Vagina (tissue), 2 donors: Measurements from ENCODE around the gene ZSWIM6. TPM values are rescaled to one million over a fixed set of nuclear protein-coding genes. Genes with fewer than 3 reads are reported as not detected.

Experiments
- DNase-seq, 2 donors: peaks; one replicate each; pipeline ENCODE4 v3.0.0-alpha.2; 2017; ENCODE audit errors: extremely low spot score in 2 of 2
- H3K27ac ChIP-seq: fragments of 200-600 bp; sonication (generic); one replicate; pipeline ENCODE4 v1.5.1; 2019
- H3K27me3 ChIP-seq: fragments of 200-600 bp; sonication (generic); one replicate; pipeline ENCODE4 v1.5.1; 2019
- H3K36me3 ChIP-seq, 2 donors: fragments of 200-600 bp; sonication (generic); one replicate each; pipeline ENCODE4 v1.5.1; 2017 to 2019
- H3K4me1 ChIP-seq: fragments of 200-600 bp; sonication (generic); one replicate; pipeline ENCODE4 v1.5.1; 2019
- H3K4me3 ChIP-seq, 2 donors: fragments of 200-600 bp; sonication (generic); 1 replicate in 1 of 2; 2 replicates in 1 of 2; pipeline ENCODE4 v1.5.1; 2016 to 2019
- H3K9me3 ChIP-seq: fragments of 200-600 bp; sonication (generic); one replicate; pipeline ENCODE4 v1.5.1; 2019
- CTCF ChIP-seq, 3 experiments: fragments of 450-650 bp in 2 of 3; fragments of 200-600 bp in 1 of 3; sonication (generic) in 1 of 3; IDR thresholded peaks; one replicate each; pipeline ENCODE4 v1.5.1; 2017 to 2019; ENCODE audit warnings: antibody characterized with exemption in 3 of 3, mild to moderate bottlenecking in 2 of 3, moderate library complexity in 2 of 3
- POLR2A ChIP-seq, 2 donors: fragments of 450-650 bp; IDR thresholded peaks; one replicate each; pipeline ENCODE4 v1.6.1; 2017; ENCODE audit warnings: antibody characterized with exemption in 2 of 2, mild to moderate bottlenecking in 2 of 2, moderate library complexity in 2 of 2
- POLR2AphosphoS5 ChIP-seq, 2 donors: sonication (generic); formaldehyde crosslinking; IDR thresholded peaks; one replicate each; pipeline ENCODE4 v1.9.0; 2017; ENCODE audit warnings: antibody characterized with exemption in 2 of 2, mild to moderate bottlenecking in 2 of 2, low read depth in 1 of 2; ENCODE audit not compliant: insufficient read depth in 1 of 2
- intact Hi-C: fragments of 100-400 bp; cut with DNase I; formaldehyde crosslinking; loops from one replicate; pipeline ENCODE4 v1.15.1; 2023
- total RNA-seq: library from RNA; depleted of rRNA; stranded (reverse); fragments of >200 nt; gene quantifications from one replicate; pipeline ENCODE4 v1.2.3, GENCODE V29; 2016

Gene ZSWIM6
- total RNA-seq, 1 donor from 2014 or later, result 16.7 TPM

DNA sequence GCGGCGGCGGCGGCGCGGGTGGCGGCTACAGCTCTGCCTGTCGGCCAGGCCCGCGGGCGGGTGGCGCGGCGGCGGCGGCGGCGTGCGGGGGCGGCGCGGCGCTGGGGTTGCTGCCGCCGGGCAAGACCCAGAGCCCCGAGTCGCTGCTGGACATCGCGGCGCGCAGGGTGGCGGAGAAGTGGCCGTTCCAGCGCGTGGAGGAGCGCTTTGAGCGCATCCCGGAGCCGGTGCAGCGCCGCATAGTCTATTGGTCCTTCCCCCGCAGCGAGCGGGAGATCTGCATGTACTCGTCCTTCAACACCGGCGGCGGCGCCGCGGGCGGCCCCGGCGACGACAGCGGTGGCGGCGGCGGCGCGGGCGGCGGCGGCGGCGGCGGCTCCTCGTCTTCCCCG lies 296 bp downstream of the ZSWIM6 start:
- H3K36me3 ChIP-seq, result no peaks in the 10 kb centered on the region
- H3K27me3 ChIP-seq, result no peaks in the 10 kb centered on the region
- intact Hi-C loops, result loop anchor here (5.0 to 10.0 kb wide), 2 partner anchors 75 to 168 kb away; partner anchors contain the start of gene SMIM15
- H3K27ac ChIP-seq, result peak overlapping the region; percentile 72
- H3K4me3 ChIP-seq, result peak overlapping the region; percentile 90 to 94
- no peak for DNase-seq
- H3K4me1 ChIP-seq, result peaks cover 36% of the 10 kb centered on the region
- H3K9me3 ChIP-seq, result no peaks in the 10 kb centered on the region
- TF ChIP-seq POLR2AphosphoS5 (IDR thresholded peaks at IDR 0.05; ENCODE audit: insufficient read depth in 1 of 2, low read depth in 1 of 2) (no peak), CTCF (IDR thresholded peaks at IDR 0.05) (no peak)

GRCh38 chr5:61332851-61333320 lies 828 bp downstream of the ZSWIM6 start:
- no peak for DNase-seq
- intact Hi-C loops, result loop anchor here (5.0 to 10.0 kb wide), 2 partner anchors 74 to 168 kb away; partner anchors contain the start of gene SMIM15
- Histone ChIP-seq H3K36me3 (no peaks in the 10 kb centered on the region), H3K27me3 (no peaks in the 10 kb centered on the region), H3K27ac (peak overlapping the region; percentile 84), H3K4me3 (peak overlapping the region; percentile 90 to 94), H3K9me3 (no peaks in the 10 kb centered on the region), H3K4me1 (peaks cover 36% of the 10 kb centered on the region)
- TF ChIP-seq CTCF (IDR thresholded peaks at IDR 0.05) (no peak), POLR2A (IDR thresholded peaks at IDR 0.05) (no peak), POLR2AphosphoS5 (IDR thresholded peaks at IDR 0.05; ENCODE audit: insufficient read depth in 1 of 2, low read depth in 1 of 2) (no peak)

GRCh38 chr5:61333321-61333953 lies 1.4 kb downstream of the ZSWIM6 start:
- H3K4me3 ChIP-seq, result peak overlapping the region; percentile 90 to 94
- H3K9me3 ChIP-seq, result no peaks in the 10 kb centered on the region
- no peaks in the 10 kb centered on the region for H3K36me3 ChIP-seq
- intact Hi-C loops, result loop anchor here (5.0 to 10.0 kb wide), 2 partner anchors 74 to 169 kb away; partner anchors contain the start of gene SMIM15
- TF ChIP-seq CTCF (IDR thresholded peaks at IDR 0.05) (no peak), POLR2A (IDR thresholded peaks at IDR 0.05) (no peak), POLR2AphosphoS5 (IDR thresholded peaks at IDR 0.05; ENCODE audit: insufficient read depth in 1 of 2, low read depth in 1 of 2) (peak in 1 of 2 donors; percentile 39)
- H3K27ac ChIP-seq, result peak overlapping the region; percentile 84
- H3K27me3 ChIP-seq, result no peaks in the 10 kb centered on the region
- DNase-seq, result no peak
- peaks cover 34% of the 10 kb centered on the region for H3K4me1 ChIP-seq

DNA sequence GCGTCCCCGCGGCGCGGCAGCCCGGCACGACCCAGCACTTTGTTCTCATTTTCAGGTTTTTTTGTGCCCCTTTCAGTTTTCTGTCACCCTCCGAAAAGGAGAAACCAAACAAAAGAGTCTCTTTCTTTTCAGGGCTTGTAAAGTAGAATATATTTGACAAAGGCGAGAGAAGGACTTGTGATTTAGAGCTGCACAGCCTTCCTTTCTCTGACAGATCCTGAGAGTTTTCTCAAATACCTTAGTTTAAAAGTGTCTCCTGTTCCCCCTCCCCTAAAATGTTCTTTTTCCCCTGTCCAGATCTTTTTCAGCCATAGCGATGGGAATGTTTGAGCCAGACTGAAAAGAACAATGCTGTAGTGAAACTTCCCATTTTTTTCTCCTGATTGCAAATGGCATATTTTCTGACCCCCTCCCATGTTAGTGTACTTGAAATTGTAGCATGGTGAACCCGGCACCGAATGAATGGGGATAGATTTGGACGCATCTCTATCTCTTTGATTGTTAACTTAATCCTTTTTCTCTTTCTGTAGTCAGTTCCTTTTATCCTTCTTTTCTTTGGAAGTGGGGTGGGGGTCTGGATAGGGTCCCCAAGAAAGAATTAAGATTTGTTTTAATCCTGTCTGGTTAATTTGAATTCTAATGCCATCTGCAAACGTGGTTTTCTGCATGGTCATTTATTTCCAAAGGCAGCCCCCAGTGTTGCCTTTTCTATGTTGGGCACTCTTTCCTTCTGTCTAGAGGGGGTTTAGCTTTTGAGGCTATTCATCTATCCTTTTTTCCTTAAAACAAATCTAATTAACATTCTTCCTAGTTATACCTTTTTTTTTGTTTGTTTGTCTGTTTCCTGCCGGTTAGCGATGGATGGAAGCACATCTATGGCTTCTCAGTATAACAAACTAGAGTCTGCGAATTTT lies 2.2 kb downstream of the ZSWIM6 start:
- intact Hi-C loops, result loop anchor here (5.0 to 10.0 kb wide), 2 partner anchors 73 to 169 kb away; partner anchors contain the start of gene SMIM15
- DNase-seq, result no peak
- TF ChIP-seq POLR2AphosphoS5 (IDR thresholded peaks at IDR 0.05; ENCODE audit: insufficient read depth in 1 of 2, low read depth in 1 of 2) (no peak), POLR2A (IDR thresholded peaks at IDR 0.05) (no peak), CTCF (IDR thresholded peaks at IDR 0.05) (no peak)

More for the DNA sequence above, 2.2 kb downstream of the ZSWIM6 start:
- peaks cover 26% of the 10 kb centered on the region for H3K4me1 ChIP-seq
- peak overlapping the region; percentile 90 to 94 for H3K4me3 ChIP-seq
- no peaks in the 10 kb centered on the region for H3K9me3 ChIP-seq
- H3K27ac ChIP-seq, result peak overlapping the region; percentile 84
- H3K27me3 ChIP-seq, result no peaks in the 10 kb centered on the region
- H3K36me3 ChIP-seq, result no peaks in the 10 kb centered on the region
